DOHH2 (cell line): Measurements from ENCODE around the gene TPD52L2.

Experiments used
- H3F3A ChIP-seq: fragments of 200-600 bp; sonication (generic), shearing (Covaris generic); 2 replicates; pipeline ENCODE4 v1.6.0; 2016; ENCODE audit warnings: antibody characterized with exemption, mild to moderate bottlenecking; ENCODE audit not compliant: control insufficient read depth, insufficient read depth
- H3K27ac ChIP-seq: fragments of 200-600 bp; sonication (generic); 2 replicates; pipeline ENCODE4 v1.5.1; 2014; ENCODE audit warnings: low read depth, mild to moderate bottlenecking, low read length, moderate library complexity
- H3K27me3 ChIP-seq: fragments of 200-600 bp; sonication (generic); 2 replicates; pipeline ENCODE4 v1.6.1; 2014; ENCODE audit warnings: mild to moderate bottlenecking, low read length, mixed read lengths; ENCODE audit not compliant: control insufficient read depth
- H3K36me3 ChIP-seq: fragments of 200-600 bp; sonication (generic); 2 replicates; pipeline ENCODE4 v1.6.1; 2014; ENCODE audit warnings: mild to moderate bottlenecking, low read length, moderate library complexity, mixed read lengths; ENCODE audit not compliant: control insufficient read depth
- H3K4me1 ChIP-seq: fragments of 200-600 bp; sonication (generic); 2 replicates; pipeline ENCODE4 v1.6.1; 2014; ENCODE audit warnings: mild to moderate bottlenecking, low read length, mixed read lengths; ENCODE audit not compliant: control insufficient read depth
- H3K4me2 ChIP-seq: fragments of 200-600 bp; sonication (generic); 2 replicates; pipeline ENCODE4 v1.6.0; 2014; ENCODE audit warnings: mild to moderate bottlenecking, low read length, moderate library complexity
- H3K4me3 ChIP-seq: fragments of 200-600 bp; sonication (generic); 2 replicates; pipeline ENCODE4 v1.5.1; 2014; ENCODE audit warnings: mild to moderate bottlenecking, low read length, mixed read lengths
- H3K79me2 ChIP-seq: fragments of 200-600 bp; sonication (generic); 2 replicates; pipeline ENCODE4 v1.6.1; 2014; ENCODE audit warnings: mild to moderate bottlenecking, low read length, mixed read lengths; ENCODE audit not compliant: control insufficient read depth
- H3K9me2 ChIP-seq: fragments of 200-600 bp; sonication (generic); replicated peaks from 2 replicates; pipeline ENCODE4 v1.6.1; 2014; ENCODE audit warnings: mild to moderate bottlenecking, low read length, mixed read lengths; ENCODE audit not compliant: control insufficient read depth
- H3K9me3 ChIP-seq: fragments of 200-600 bp; sonication (generic); 2 replicates; pipeline ENCODE4 v1.6.1; 2014; ENCODE audit warnings: antibody characterized with exemption, low read length, mixed read lengths; ENCODE audit not compliant: control insufficient read depth, insufficient read depth
- H4K20me1 ChIP-seq: fragments of 200-600 bp; sonication (generic); 2 replicates; pipeline ENCODE4 v1.6.0; 2014; ENCODE audit warnings: low read depth, mild to moderate bottlenecking, antibody characterized with exemption, low read length, moderate library complexity; ENCODE audit not compliant: control insufficient read depth, insufficient read depth
- EZH2phosphoT487 ChIP-seq: fragments of 200-600 bp; sonication (generic); IDR thresholded peaks from 2 replicates; pipeline ENCODE4 v1.6.1; 2017; ENCODE audit warnings: borderline replicate concordance, mild to moderate bottlenecking, antibody characterized with exemption, low read length, moderate library complexity, mixed read lengths
- TF ChIP-seq, protein P1 (sequence below): fragments of 200-600 bp; sonication (generic); IDR thresholded peaks from one replicate; pipeline ENCODE4 v1.5.1; 2014; ENCODE audit warnings: antibody characterized with exemption, mild to moderate bottlenecking, low read depth, low read length; ENCODE audit not compliant: poor library complexity, severe bottlenecking

Gene TPD52L2

DNA sequence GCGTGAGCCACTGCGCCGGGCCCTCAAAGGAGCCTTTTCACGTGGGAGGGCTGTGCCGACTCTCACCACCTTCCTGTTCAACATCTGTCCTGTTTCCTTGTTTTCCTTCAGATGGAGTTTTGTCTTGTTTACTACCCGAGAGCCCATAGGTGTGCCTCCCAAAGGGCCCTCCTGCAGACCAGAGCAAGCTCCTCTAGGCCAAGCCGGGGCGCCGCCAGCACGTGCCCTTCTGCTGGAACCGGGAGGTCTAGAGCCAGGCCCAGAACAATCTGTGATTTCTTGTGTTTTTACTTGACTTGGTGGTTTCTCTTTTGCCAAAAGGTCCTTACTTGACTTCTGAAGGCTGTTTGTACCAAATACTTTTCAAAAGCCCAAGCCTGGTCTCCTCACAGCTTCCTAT is 21.9 kb downstream of the TPD52L2 start:
- no peaks in the 10 kb centered on the region for H3K9me3 ChIP-seq
- no peaks in the 10 kb centered on the region for H3F3A ChIP-seq
- no peak overlapping the region for H3K4me3 ChIP-seq
- TF ChIP-seq, protein P1, sequence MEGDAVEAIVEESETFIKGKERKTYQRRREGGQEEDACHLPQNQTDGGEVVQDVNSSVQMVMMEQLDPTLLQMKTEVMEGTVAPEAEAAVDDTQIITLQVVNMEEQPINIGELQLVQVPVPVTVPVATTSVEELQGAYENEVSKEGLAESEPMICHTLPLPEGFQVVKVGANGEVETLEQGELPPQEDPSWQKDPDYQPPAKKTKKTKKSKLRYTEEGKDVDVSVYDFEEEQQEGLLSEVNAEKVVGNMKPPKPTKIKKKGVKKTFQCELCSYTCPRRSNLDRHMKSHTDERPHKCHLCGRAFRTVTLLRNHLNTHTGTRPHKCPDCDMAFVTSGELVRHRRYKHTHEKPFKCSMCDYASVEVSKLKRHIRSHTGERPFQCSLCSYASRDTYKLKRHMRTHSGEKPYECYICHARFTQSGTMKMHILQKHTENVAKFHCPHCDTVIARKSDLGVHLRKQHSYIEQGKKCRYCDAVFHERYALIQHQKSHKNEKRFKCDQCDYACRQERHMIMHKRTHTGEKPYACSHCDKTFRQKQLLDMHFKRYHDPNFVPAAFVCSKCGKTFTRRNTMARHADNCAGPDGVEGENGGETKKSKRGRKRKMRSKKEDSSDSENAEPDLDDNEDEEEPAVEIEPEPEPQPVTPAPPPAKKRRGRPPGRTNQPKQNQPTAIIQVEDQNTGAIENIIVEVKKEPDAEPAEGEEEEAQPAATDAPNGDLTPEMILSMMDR, result no peak
- no peak for TF ChIP-seq EZH2phosphoT487
- no peaks in the 10 kb centered on the region for H3K27me3 ChIP-seq
- H3K4me2 ChIP-seq, result no peak overlapping the region
- no peak overlapping the region for H3K27ac ChIP-seq
- H3K4me1 ChIP-seq, result no peaks in the 10 kb centered on the region
- peaks cover 57% of the 10 kb centered on the region for H3K36me3 ChIP-seq
- H3K9me2 ChIP-seq, result no peaks in the 10 kb centered on the region
- H3K79me2 ChIP-seq, result no peaks in the 10 kb centered on the region
- no peaks in the 10 kb centered on the region for H4K20me1 ChIP-seq

DNA sequence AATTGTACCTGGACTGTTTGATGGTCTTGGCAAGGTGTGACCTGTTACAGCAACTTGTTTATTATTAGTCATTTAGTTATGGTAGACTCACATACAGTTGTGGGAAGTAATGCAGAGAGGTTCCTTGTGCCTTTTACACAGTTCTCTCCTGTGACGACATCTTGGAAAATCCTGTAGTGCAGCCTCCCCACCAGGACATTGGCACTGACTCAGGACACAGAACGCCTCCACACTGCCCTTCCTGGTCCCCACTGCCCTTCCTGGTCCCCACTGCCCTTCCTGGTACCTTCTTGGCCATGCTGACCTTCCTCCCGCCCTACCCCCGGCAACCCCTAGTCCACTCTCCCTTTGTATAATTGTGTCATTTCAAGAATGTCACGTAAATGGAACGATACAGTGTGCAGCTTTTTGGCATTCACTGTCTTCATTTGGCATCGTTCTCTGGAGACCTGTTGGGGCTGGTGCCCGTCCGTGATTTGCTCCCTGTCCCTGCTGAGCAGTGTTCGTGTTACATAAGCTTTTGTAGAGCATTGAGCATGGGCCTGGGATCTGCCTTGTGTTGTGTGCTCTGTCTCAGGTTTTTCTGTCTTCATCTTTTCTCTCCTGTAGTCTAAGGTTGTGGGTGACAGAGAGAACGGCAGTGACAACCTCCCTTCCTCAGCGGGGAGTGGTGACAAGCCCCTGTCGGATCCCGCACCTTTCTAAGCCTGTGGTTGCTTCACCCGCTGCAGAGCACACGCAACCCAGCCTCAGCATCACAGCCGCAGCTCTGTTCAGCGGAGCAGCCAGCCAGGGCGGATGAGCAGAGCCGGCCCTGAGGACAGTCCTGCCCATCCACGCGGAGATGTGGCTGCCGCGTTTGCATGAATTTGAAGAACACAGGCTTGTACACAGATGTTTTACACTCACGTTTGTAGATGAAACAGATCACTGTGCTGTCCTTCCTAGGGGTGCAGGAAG is 24.5 kb downstream of the TPD52L2 start:
- Histone ChIP-seq H3K4me1 (peaks cover 5% of the 10 kb centered on the region), H3K79me2 (no peaks in the 10 kb centered on the region), H3K27me3 (no peaks in the 10 kb centered on the region), H3K9me2 (no peaks in the 10 kb centered on the region), H3K4me2 (no peak overlapping the region), H4K20me1 (0 out of 2 replicates have a peak, but pooled peaks cover 3% of the 10 kb centered on the region), H3K27ac (no peak overlapping the region), H3F3A (peaks cover 7% of the 10 kb centered on the region; the same call in 1 of the 2 replicates), H3K4me3 (no peak overlapping the region), H3K9me3 (no peaks in the 10 kb centered on the region), H3K36me3 (peaks cover 41% of the 10 kb centered on the region; the same call in 1 of the 2 replicates)
- TF ChIP-seq, protein P1, result no peak

DNA sequence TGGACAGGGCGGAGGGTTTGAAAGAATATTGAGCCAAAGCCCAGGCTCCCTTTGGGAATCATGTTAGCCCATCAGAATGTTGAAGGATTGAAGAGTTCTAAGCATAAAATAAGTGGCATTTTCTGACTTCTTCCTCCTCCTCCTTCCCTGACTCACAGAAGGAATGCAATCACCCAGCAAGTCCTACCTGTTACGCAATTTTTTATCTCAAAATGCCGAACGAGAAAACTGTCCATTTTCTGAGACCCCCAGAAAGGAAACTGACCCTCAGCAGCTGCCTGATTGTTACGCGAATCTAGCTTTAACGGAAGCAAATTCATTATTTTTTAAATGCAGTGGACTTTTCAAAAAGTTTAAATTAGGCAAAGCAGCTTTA is 25.1 kb downstream of the TPD52L2 start:
- peaks cover 35% of the 10 kb centered on the region; the same call in 1 of the 2 replicates for H3K36me3 ChIP-seq
- no peaks in the 10 kb centered on the region for H3K9me3 ChIP-seq
- H3K27ac ChIP-seq, result no peak overlapping the region
- H3K79me2 ChIP-seq, result no peaks in the 10 kb centered on the region
- no peak overlapping the region for H3K4me2 ChIP-seq
- peaks cover 7% of the 10 kb centered on the region; the same call in 1 of the 2 replicates for H3F3A ChIP-seq
- no peaks in the 10 kb centered on the region for H3K27me3 ChIP-seq
- no peak overlapping the region for H3K4me3 ChIP-seq
- H3K4me1 ChIP-seq, result peaks cover 7% of the 10 kb centered on the region
- 0 out of 2 replicates have a peak, but pooled peaks cover 3% of the 10 kb centered on the region for H4K20me1 ChIP-seq
- H3K9me2 ChIP-seq, result no peaks in the 10 kb centered on the region
- TF ChIP-seq, protein P1, result no peak
- TF ChIP-seq EZH2phosphoT487, result no peak
